ENCODE measurements around the gene SENP3.

DNA sequence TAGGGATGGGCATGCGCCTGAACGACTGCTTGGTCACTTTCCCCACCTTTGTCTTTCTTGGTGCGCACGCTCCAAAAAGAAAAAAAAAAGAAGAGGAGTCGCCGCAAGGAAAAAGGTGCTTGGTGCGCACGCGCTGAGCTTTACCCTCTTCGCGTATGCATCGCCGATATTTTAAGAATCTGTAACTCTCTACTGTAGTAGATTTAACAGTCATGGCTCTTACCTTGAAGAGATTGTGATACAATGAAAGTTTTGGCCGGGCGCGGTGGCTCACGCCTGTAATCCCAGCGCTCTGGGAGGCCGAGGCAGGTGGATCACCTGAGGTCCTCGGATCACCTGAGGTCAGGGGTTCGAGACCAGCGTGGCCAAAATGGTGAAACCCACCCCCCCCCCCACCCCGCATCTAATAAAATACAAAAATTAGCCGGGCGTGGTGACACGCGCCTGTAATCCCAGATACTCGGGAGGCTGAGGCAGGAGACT, 53.6 kb downstream of the SENP3 start:
- TF ChIP-seq CTCF (optimal IDR thresholded peaks at IDR 0.05 in 1 of 3, IDR thresholded peaks at IDR 0.05 in 1 of 3, conservative IDR thresholded peaks at IDR 0.05 in 1 of 3; ENCODE audit: extremely low read depth in 1 of 3, insufficient read depth in 2 of 3, low read length in 3 of 3) (no peak), EZH2 (IDR thresholded peaks at IDR 0.05; ENCODE audit: low read length) (no peak)
